Retina (tissue), 1 donor: ENCODE results near the gene TGM5.
"Not testable (repeated sequence)": the region's sequence is repeated elsewhere in the genome, so short reads cannot be mapped to it uniquely, and the experiment has no call there.

Source experiments
- DNase-seq: peaks from one replicate; pipeline ENCODE4 v3.0.0-alpha.2; 2016

Gene TGM5

GRCh38 chr15:43275740-43276562, 9.2 kb upstream of the TGM5 start:
- DNase-seq = no peak

DNA sequence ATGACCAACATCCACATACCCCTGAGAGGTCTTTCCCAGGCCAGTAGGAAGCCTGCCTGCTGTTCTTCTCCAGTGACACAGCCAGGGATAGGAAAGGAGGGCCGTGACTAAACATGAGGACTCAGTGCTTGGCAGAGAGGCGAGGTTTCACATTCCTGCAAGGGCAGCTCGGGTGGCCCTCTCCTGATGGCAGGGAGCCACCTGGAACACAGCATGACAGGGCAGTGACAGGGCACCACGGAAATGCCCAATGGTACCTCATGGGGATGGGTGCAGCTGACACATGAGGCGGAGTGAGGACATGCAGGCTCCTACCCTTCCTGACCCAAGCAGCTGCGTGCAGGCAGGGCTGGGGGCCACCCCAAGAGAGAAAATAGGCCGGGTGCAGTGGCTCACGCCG, 7.4 kb upstream of the TGM5 start:
- DNase-seq = no peak

DNA sequence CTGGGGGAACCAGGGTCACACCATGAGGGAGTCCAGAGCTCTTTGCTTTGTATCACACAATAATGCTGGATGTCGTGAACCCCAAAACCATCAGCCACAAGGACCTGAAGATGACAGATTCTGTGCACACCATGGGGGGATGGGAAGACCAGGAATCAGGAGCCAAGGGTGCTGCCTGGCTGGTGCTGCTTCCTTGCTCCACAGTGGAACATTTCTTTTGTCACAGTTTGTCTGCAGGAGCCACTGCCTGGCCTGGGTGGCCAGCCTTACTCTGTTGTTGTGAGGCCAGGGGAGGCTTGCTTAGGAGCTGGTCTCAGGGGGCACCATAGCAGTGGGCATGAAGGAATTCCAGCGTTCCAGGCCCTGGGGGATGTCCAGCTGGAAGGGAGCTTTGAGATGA, 6.5 kb upstream of the TGM5 start:
- no peak for DNase-seq

DNA sequence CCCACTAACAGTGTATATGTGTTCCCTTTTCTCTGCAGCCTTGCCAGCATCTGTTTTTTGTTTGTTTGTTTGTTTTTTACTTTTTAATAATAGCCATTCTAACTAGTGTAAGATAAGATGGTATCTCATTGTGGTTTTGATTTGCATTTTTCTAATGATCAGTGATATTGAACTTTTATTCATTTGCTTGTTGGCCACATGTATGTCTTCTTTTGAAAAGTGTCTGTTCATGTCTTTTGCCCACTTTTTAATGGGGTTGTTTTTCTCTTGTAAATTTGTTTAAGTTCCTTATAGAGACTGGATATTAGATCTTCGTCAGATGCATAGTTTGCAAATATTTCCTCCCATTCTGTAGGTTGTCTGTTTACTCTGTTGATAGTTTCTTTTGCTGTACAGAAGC, 5.2 kb upstream of the TGM5 start:
- DNase-seq = not testable (repeated sequence)

DNA sequence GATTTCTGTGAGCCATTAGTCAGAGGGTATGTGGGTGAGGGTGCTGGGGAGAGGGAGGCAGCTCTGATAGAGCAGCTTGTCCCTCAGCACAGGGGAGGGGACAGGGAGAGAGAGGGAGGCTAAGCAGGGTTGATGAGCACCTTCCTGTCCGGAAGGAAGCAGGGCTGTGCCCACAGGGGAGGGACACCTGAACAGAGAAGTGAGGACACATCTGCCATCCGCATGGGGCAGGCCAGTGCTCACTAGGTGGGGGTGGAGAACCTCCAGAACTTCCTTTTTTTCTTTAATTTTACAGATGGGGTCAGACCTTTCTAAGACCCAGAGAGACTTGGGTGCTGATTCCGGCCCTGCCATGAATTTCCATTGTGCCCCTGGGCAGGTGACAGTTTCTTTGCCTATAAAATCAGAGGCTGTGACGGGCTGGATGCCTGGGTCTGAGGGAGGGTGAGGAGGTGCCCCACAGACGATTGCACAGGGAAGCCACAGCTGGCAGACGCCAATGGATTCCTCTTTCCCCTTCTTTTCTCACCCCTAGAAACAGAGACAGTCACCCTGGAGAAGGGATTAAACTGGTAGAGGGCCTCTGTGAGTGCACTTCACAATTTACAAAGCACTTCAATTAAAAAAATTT, 4.1 kb upstream of the TGM5 start:
- no peak for DNase-seq

DNA sequence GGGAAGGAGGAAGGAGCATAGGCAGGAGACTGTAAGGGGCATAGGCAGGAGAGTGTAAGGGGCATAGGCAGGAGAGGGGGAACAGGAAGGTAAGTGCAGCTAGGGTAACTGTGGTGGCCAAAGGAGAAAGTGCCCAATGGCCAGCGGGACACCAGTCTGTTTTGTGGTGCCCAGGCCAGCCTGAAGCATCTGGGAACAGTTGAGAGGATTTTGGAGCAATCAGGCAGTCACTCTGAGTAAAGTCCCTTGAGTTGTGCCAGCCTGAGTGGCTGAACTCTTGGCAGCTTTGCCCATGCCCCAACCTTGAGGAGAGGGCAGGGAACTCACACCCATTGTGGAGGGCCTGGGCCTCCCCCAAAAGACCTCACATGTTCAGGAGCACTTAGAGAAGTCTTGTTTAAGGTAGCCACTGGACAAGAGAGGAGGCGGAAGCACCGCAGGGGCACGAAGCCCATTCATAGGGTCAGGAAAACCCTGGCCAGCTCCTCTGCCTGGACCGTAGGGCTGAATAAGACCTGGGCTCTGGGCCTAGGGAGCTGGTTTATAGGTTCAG, 3.5 kb upstream of the TGM5 start:
- no peak for DNase-seq

GRCh38 chr15:43268111-43269105, 1.7 kb upstream of the TGM5 start:
- DNase-seq = no peak

DNA sequence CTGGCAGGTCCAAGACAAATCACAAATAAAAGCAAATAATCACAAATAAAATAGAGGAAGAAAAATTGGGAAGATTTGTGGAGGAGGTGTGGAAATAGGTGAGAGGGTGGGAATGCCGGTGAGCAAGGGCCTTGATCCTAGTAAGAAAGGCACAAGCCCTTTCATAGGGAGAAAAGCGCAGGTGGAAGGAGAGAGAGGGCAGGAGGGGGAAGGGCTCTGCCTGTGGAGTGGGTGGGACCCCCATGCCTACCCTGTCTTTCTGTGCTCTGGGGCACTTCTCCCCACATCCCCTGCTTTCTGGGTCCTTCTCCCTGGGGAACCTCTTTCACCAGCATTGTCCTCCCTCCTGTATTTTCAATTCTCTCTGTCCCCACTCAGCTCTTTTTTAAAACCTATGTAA, 711 bp upstream of the TGM5 start:
- DNase-seq = no peak

DNA sequence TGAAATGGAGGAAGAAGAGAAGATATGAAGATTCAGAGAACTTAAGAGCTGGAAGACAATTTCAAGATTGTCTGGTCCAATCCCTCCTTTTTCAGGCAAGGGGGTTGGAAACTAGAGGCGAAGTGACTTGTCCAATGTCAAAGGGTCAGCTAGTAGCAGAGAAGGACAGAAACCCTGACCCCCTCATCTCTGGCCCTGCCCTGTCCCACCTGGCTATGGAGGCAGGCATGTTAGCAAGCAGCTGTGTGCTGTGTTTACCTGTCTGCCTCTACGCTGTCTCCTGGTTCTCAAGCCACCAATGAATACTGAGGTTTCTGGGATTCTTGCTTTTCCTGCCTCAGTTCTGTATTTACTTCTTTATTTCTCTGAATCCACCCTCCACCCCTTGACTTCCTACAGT, 342 bp downstream of the TGM5 start:
- DNase-seq = no peak

DNA sequence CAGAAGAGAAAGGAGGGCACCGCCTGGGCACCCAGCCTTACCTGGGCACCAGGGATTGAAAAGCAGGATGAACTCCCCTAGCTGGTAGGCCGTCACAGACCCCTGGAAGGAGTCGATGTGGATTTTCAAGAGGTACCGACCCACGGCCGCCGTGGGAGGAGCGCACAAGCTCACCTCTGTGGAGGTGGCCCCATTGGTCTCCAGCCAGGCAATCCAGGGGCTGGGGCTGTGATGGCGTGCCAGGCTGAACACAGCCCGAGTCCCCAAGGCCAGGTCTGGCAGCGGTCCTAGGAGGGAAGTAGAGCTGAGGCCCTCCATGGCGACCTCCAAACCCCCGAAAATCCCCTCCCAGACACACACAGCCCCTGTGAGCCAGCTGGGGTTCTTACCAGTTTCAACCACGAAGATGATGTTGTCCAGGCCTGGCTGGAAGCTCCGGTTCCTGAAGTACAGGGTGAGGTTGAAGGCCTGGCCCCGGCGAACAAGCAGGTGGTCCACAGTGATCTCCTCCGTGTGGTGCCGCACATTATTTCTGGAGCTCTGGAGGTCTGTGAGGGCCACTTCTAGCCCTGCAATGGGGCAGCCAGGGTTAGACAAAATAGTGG, 6.6 kb downstream of the TGM5 start:
- no peak for DNase-seq

DNA sequence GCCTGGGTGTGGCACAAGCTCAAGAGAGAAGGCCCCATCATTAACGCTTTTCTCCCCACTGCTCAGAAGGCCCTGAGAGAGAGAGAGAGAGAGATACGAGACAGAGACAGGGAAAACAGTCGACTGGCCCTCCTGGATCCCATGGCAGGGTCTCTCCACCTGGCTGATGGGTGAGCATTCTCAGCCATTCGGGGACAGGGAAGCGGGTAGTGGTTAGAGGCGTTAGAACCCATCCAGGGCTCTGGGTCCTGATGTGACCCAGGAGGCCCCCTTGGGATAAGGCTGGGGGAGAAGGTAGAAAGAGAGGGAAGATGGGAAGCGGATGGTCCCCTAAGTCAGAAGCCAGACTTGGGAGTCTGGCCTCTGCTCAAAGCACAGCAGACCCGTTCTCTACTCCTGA, 7.9 kb downstream of the TGM5 start:
- DNase-seq = no peak

GRCh38 chr15:43256341-43256740, 10.4 kb downstream of the TGM5 start:
- DNase-seq = no peak

DNA sequence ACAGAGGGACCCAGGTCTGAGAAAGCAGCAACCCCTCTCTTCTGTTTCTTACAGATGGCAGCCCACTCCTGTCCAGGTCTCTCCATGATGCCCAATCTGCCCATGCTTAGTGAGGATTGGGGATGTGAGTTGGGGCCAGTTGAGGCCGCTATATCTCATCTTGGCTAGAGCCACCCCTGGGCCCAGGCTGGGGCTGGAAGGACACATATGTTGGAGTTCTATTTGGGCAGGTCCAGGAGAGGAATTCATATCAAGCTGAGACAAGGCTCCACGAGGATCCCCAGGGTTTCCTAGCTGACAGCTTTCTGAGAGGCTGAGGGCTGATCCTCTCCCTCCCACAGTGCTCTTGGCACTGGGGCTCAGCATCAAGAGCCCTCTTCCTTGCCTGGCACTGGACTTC, 11.4 kb downstream of the TGM5 start:
- no peak for DNase-seq

GRCh38 chr15:43253431-43254403, 13.0 kb downstream of the TGM5 start:
- DNase-seq = no peak

DNA sequence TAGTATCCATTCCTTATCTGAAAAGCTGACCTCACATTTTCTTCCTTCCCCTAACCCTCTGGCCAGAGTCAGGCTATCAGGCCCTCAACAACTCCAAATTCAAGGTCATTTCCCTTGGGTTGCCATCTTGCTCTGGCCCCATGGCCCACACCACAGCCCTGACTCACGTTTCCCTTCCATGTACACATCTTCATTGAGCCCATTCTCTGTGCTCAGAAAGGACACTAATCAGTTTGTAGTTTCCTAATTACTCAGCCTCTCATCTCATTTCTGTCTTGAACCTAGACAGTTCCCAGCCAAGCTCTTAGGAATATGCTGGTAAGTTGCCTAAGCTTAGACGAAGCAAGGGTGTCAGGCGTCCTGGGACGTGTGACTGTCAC, 14.9 kb downstream of the TGM5 start:
- no peak for DNase-seq

GRCh38 chr15:43251185-43251870, 15.4 kb downstream of the TGM5 start:
- no peak for DNase-seq

DNA sequence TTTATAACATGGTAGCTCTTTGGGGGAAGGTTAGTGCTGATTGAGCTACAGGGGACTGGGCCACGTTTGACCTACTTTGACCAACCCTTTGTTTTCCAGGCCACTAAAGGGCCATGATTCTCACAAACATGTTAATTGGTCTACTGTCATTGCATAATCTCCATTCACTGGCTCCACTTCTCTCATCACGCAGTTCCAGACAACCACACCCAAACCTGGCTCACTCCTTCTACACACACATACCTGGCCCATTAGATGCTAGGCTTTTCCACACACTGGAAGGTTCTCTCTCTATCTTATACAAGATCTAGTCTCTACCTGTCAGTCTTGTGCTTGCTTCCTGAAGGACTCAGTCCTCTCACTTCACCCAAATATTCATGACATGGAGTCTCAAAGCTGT, 15.9 kb downstream of the TGM5 start:
- no peak for DNase-seq

DNA sequence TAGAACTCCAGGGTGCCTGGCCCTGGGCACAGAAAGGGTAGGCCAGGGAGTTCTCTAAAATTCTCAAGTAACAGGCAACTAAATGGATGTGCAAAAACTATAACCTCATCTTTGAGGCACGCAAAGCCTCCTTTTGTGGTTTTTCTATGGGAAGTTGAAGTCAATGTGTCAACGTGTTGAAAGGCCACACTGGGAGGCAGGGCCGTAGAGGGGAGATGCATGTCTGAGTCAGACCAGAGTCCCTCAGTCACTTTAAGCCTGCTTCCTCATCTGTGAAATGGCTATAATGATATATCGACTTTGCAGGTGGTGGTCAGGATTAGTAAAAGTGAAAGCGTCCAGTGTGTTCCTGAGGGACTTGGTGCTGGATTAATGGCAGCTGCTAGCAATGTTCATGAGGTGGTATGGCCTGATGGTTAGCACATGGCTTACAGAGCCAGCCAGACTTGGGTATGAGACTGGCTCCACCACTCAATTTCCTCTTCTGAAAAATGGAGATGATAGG, 17.0 kb downstream of the TGM5 start:
- no peak for DNase-seq

- no peak for DNase-seq
Measured at GRCh38 chr15:43249236-43249635, 17.5 kb downstream of the TGM5 start.

DNA sequence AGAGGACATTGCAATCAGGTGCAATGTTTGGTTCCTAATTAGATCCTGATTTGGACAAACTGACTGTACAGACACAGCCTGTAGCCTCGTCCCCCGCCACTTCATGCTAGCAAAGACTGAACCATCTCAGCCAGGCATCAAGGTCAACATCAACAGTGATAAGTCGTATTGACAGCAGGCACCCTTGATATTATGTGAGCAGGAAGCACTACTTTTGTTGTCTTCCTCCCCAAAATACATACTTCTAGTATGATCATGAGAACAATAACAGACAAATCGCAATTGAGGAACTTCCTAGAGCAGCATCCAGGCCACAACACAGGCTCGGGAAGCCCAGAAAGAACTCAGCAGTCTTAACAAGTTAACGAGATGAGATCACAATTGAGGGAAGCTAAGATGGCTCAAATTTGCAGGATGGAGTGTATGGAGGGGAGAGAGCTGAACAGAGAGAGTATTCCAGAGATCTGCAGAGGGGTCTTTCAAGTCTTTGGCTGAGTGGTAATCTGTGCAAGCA, 20.4 kb downstream of the TGM5 start:
- DNase-seq = no peak
